Panc1 (cell line): ENCODE measurements around the gene TDRD1. TPM values are rescaled to one million over a fixed set of nuclear protein-coding genes. Genes with fewer than 3 reads are reported as not detected.

Experiments used
- ATAC-seq: fragments of 200-7000 bp; cut with Tn5 transposase; 2 replicates; pipeline ENCODE4 v1.9.1; 2020; ENCODE audit warnings: mild to moderate bottlenecking, moderate library complexity
- BruUV-seq: library from RNA; stranded (reverse); fragments of 400-500 nt; replicated peaks from 2 replicates; lab custom pipeline; 2021; lab: Mats Ljungman, UMichigan
- CTCF ChIA-PET: fragments of 300-600 bp; sonication (Branson Sonifier 250); formaldehyde crosslinking; loops from one replicate; lab custom pipeline; 2022; ENCODE audit warnings: antibody characterized with exemption; lab: Charles Lee
- POLR2A ChIA-PET: fragments of 300-600 bp; sonication (Branson Sonifier 250); formaldehyde crosslinking; loops from one replicate; lab custom pipeline; 2022; ENCODE audit warnings: antibody characterized with exemption; lab: Charles Lee
- DNase-seq: peaks from one replicate; pipeline ENCODE4 v3.0.0-alpha.2; 2010; ENCODE audit warnings: low read depth, low spot score
- H3K27ac ChIP-seq: 2 replicates; pipeline ENCODE4 v1.5.1; 2011; ENCODE audit warnings: mild to moderate bottlenecking, low read length, inconsistent platforms
- H3K27me3 ChIP-seq: fragments of 200-500 bp; sonication (Bioruptor generic); 2 replicates; pipeline ENCODE4 v1.6.0; 2014; ENCODE audit warnings: low read length, inconsistent platforms; ENCODE audit not compliant: control insufficient read depth, insufficient read depth
- H3K36me3 ChIP-seq: fragments of 200-500 bp; sonication (Bioruptor generic); 2 replicates; pipeline ENCODE4 v1.5.1; 2014; ENCODE audit warnings: inconsistent platforms, mild to moderate bottlenecking, low read length, moderate library complexity; ENCODE audit not compliant: control insufficient read depth, insufficient read depth
- H3K4me1 ChIP-seq: 2 replicates; pipeline ENCODE4 v1.5.1; 2011; ENCODE audit warnings: inconsistent platforms, mild to moderate bottlenecking, low read length, moderate library complexity; ENCODE audit not compliant: control insufficient read depth, insufficient read depth
- H3K4me3 ChIP-seq, 2 experiments: 2 replicates each; pipeline ENCODE4 v1.5.1; 2011 to 2012; ENCODE audit warnings: low read depth in 2 of 2, low read length in 2 of 2, mild to moderate bottlenecking in 2 of 2, inconsistent platforms in 1 of 2, moderate library complexity in 1 of 2
- H3K9me3 ChIP-seq: fragments of 200-500 bp; sonication (Bioruptor generic); 2 replicates; pipeline ENCODE4 v1.5.1; 2014; ENCODE audit warnings: low read depth, mild to moderate bottlenecking, inconsistent platforms, low read length, moderate library complexity; ENCODE audit not compliant: control insufficient read depth, insufficient read depth
- CTCF ChIP-seq: fragments of 450-650 bp; IDR thresholded peaks from 2 replicates; pipeline ENCODE4 v1.5.1; 2017; ENCODE audit warnings: mild to moderate bottlenecking
- POLR2AphosphoS5 ChIP-seq: IDR thresholded peaks from 2 replicates; pipeline ENCODE4 v1.6.1; 2012; ENCODE audit warnings: mild to moderate bottlenecking, low read depth, low read length, moderate library complexity
- REST ChIP-seq, 2 experiments: IDR thresholded peaks; 2 replicates each; pipeline ENCODE4 v1.6.1; 2011 to 2012; ENCODE audit warnings: low read depth in 2 of 2, control low read depth in 1 of 2, low read length in 1 of 2, mild to moderate bottlenecking in 1 of 2, moderate library complexity in 1 of 2; ENCODE audit not compliant: insufficient read depth in 1 of 2
- SIN3A ChIP-seq: IDR thresholded peaks from 2 replicates; pipeline ENCODE4 v1.6.1; 2012; ENCODE audit warnings: low read depth, mild to moderate bottlenecking, low read length, moderate library complexity, borderline replicate concordance; ENCODE audit not compliant: insufficient read depth
- TCF7L2 ChIP-seq: IDR thresholded peaks from 2 replicates; pipeline ENCODE4 v1.6.1; 2011; ENCODE audit warnings: mild to moderate bottlenecking, low read depth, low read length, inconsistent platforms
- in situ Hi-C: cut with HindIII; loops from 2 replicates; pipeline ENCODE4 v1.10.0; 2016; ENCODE audit warnings: low sequenced_read_pairs, low pct_unique_long_range_greater_than_20kb
- intact Hi-C: fragments of 100-400 bp; cut with micrococcal nuclease; formaldehyde crosslinking; loops from one replicate; pipeline ENCODE4 v1.10.0; 2022; ENCODE audit not compliant: unreplicated experiment
- total RNA-seq: library from RNA; stranded (reverse); gene quantifications from one replicate; pipeline ENCODE4 v1.2.1, GENCODE V29; 2021; ENCODE audit not compliant: unreplicated experiment

TDRD1 gene
- total RNA-seq, 1 experiment from 2014 or later = not detected

GRCh38 chr10:114256008-114256765, 77.0 kb downstream of the TDRD1 start:
- no peaks in the 10 kb centered on the region for H3K9me3 ChIP-seq
- ChIA-PET CTCF (no interaction called here), POLR2A (no interaction called here)
- TF ChIP-seq POLR2AphosphoS5 = no peak
- no peak for TF ChIP-seq CTCF
- TF ChIP-seq SIN3A = no peak
- no peak for TF ChIP-seq TCF7L2
- TF ChIP-seq REST (IDR thresholded peaks at IDR 0.05; ENCODE audit: insufficient read depth in 1 of 2, low read depth in 2 of 2, low read length in 1 of 2) = no peak
- no peaks in the 10 kb centered on the region for H3K27me3 ChIP-seq
- in situ Hi-C loops = no loop called here
- peaks cover 3% of the 10 kb centered on the region; the same call in 1 of the 2 replicates for H3K4me1 ChIP-seq
- no TSS peak for BruUV-seq
- H3K36me3 ChIP-seq = no peaks in the 10 kb centered on the region
- H3K4me3 ChIP-seq = no peak overlapping the region
- no peak overlapping the region for H3K27ac ChIP-seq
- ATAC-seq (no peak), DNase-seq (no peak)
- intact Hi-C loops = no loop called here

GRCh38 chr10:114256822-114257221, 77.7 kb downstream of the TDRD1 start:
- Histone ChIP-seq H3K4me3 (no peak overlapping the region), H3K4me1 (peaks cover 7% of the 10 kb centered on the region; the same call in 1 of the 2 replicates), H3K36me3 (no peaks in the 10 kb centered on the region), H3K27me3 (no peaks in the 10 kb centered on the region), H3K27ac (no peak overlapping the region), H3K9me3 (no peaks in the 10 kb centered on the region)
- in situ Hi-C loops (no loop called here), intact Hi-C loops (no loop called here)
- DNase-seq = no peak
- BruUV-seq = no TSS peak
- TF ChIP-seq CTCF (no peak), REST (IDR thresholded peaks at IDR 0.05; ENCODE audit: insufficient read depth in 1 of 2, low read depth in 2 of 2, low read length in 1 of 2) (no peak), POLR2AphosphoS5 (no peak), TCF7L2 (no peak), SIN3A (no peak)
- no peak for ATAC-seq
- ChIA-PET POLR2A (no interaction called here), CTCF (no interaction called here)
